ENCODE data around the gene ASIC4.

Gene ASIC4

DNA sequence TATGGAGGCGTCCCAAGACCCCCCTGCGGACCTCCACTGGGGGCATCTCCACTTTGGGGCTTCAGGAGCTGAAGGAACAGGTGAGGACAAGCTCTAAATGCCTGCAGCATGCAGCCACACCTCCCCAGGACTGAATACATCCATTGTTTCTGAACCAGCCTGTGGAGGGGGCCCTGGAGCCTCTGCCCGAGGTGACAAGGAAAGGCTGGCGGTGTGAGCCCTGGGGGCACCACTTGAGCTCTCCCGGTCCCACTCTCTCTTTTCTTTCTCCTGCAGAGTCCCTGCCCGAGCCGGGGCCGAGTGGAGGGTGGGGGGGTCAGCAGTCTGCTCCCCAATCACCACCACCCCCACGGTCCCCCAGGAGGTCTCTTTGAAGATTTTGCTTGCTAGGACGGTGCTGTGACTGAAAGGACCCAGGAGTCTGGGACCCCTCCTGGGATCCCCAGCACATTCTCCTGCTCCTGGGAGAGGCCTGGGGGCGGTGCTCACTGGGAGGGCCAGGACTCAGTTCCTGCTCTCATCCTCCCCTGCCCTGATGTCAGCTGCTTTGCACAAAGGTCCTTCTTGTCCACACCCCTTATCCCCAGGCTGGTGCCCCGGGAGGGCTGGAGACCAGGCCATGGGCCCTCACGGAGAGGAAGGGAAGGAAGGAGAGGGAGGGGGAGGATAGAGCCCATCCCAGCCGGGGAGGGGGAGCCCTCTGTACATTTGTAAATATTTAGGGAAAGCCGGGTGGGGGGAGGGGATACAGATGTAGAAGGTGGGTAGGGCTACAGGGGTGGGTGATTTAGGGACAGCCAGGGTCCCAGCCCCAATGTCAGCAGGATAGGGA is 23.6 kb downstream of the ASIC4 start:
- no peak for DNase-seq

DNA sequence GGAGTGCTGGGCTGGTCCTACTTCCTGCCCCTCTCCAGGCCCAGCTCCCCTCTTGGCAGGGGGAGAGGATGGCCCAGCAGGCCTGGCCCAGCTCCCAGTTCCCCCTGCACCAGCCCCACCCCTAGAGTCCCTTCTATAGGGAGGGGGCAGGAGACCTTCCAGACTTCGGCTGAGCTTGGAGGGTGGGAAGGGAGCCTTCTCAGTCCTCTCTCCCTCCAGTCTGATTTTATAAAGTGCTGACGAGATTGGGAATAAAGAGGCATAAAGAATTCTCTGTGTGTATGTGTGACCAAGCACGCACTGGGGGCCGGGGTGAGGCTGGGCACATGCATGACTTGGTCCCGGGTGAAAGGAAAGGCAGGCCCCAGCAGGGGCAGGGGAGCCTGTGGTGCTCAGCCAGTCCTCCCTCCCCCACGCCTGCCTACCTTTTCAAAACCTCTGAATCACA is 24.2 kb downstream of the ASIC4 start:
- DNase-seq = no peak

DNA sequence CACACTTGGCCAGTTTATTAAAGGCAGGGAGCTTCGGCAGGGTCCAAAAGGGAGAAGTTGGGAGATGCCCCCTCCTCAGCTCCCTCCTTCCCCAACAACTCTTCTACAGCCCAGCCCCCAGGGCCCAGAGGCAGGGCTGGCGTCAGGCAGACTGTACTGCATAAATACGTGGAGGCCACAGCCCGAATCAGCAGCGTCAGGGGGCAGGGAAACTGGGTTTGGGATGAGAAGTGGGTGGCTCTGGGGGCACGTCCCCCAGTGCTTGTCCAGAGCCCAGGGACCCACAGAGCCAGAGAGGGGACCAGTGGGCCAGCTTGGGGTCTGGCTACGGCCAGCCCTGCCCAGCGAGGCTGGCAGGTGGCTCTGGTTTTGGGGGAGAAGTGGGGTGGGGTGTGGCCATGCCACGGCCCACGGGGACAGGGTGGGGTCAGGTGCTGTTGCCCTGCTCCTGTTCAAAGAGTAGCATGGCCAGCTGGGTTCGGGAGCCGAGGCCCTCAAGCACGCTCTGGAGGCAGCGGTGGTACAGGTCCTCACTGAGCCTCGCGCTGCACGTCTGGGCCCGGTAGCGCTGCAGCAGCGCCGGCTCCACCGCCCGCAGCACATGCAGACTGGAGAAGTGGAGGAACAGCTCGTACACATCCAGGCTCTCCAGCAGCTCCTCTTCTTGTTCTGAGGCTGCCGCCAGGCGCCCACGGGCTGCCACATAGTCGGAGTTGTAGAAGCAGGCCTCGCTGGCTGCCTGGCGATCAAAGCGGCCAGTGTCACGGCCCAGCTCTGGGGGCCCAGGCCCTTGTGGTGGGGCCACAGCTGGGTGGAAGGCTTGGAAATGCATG is 24.9 kb downstream of the ASIC4 start:
- DNase-seq = no peak

DNA sequence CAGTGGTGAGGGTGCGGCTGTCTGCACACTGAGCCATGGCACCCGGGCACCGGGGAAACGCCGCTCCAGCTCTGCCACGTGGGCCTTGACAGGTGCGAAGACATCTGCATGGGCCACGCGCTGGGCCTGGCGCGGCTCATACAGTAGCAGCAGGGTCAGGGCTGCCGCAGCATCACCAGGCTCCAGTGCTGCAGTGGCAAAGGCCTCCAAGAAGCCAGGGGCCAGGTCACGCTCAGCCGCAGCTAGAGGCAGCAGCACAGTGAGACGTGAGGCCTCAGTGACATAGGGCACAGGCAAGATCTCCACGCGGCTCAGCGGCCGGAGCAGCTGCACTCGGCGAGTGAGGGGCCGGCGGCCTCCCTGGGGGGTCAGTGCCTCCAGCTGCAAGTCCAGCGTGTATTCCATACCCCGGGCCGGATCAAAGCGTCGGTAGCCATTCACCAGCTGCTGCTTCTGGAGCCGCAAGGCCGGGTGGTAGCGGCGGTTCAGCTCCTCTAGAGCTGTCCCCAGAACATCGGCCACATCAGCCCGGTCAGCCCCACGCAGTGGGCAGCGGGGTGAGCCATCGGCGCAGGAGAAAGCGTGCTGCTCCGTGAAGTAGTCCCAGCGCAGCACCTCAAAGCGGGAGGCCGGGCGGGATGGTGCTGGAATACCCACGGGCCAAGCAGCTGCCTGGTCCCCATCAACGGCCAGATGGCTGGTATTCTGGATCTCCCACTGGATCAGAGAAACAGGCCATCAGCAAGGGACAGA is 25.8 kb downstream of the ASIC4 start:
- no peak for DNase-seq

DNA sequence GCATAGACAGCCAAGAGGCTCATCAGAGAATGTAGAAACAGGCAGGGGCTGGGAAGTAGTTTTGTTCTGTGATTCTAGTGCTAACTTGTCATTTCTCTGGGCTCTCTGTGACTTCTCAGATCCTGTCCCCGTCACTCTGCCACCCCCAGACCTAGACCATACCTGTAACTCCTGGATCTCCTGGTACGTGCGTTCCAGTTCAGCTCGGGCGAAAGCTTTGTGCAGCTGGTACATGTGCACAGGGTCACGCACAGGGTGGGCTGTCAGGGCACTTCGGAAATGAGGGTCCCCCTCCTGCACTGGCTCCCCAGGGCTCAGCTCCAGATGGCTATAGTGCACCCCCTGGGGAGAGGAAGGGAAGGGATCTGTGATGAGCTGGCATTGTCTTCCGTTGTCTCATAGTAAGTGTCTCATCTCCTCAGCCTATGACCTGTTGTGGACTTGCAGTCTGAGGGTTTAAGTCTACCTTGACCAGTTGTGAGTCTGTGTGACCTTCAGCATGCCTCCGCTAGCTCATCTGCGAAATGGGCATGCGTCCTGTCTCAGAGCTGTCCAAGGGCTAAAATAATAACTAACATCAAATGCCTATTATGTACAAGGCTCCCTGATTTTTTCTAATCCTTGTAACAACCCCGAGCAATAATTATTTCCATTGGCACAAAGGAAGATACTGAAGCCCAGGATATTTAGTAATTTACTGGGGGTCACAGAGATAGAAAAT is 26.7 kb downstream of the ASIC4 start:
- no peak for DNase-seq

DNA sequence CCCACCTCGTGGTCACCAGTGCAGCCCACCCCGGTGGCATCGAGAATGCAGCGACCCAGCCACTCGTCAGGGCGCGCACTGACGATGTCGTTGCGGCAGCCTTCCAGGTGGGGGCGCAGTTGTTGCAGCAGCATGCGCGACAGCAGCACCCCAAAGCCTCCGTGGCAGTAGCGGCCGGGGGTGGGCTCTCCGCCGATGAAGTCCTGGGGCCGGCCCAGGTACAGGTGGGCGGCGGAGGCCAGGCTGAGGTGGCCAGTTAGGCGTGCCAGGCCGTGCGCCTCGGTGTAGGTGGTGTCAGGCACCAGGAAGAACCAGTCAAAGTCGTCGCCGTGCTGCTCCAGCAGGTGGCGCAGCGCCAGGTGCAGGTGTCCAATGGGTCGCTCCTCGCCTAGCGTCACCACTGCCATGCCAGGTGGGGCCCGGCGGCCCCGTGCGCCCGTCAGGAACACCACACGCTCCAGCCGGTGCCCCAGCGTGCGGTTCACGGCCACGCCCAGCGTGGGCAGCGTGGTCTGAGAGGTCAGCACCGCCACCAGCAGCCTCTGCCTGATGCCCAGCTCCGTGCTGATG is 27.4 kb downstream of the ASIC4 start:
- peak; percentile 80 for DNase-seq

DNA sequence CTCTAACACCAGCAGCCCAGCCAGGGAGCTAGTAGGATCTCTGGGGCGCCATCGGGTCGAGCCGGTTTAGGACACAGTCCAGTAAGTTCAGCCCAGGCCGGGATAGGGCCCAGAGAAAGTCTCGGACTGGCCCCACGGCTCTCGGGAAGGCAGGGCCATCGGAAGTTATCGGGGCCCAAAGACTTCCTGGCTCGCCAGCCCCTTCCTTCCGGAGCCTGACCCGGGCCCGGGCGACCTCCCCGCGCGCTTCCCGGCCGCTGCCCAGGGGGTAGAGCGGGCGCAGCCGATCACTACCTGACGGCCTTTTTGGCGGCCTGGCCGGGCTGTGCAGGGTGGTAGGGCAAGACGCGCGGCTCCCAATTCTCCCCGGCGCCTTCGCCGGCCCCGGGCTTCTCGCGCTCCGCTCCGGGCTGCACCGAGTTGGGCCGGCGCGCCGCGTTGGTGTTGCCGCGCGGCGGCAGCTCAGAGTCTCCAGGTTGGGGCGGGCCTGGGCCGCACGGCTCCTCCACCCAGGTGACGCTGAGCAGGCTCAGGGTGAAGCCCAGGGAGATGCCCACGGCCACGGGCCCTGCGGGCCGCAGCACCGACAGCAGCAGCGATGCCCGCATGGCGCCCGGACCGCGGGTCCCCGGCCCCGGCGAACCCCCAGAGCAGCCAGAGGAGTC is 28.8 kb downstream of the ASIC4 start:
- DNase-seq = no peak

DNA sequence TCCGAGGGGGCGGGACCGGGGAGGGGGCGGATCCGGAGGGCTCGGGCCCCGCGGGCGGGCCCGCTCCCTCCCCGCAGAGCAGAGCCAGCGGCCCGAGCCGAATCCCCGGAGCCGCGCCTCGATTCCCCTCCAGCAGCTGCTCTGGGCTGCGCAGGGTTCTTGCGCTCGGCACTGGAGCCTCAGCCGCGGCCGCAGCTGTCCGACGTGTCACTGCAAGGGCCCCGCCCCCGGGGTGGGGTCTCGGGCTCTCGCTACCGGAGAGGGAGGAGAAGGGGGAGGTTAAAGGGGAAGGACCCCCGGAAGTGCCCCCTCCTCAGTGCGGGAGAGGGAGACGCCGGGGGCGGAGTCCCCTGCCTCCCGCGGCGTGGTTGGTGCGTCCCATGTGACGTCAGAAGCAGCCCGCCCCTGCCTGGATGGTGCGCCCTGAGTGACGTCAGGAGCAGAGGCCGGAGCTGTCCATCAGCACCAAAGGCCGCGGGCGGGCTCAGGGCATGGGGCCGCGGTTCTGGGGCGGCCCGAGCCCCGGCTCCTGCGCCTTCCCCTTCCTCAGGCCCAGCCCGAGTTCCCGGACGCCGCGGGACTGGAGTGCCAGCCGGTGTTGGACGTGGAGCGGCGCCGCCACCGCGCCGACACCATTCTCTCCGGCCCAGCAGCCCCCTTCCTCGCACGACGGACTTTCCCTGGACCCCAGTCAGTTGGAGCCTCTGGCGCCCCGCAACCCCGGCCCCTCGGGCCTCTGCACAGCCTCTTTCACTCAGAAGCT is 29.5 kb downstream of the ASIC4 start, which contains the start of the genes CHPF and TMEM198:
CHPF (minus strand) TSS at position 214 of the 763 bp plus-strand sequence. CDS start 271 bp downstream, outside the sequence.
TMEM198 (plus strand) TSS at position 433 of the 763 bp plus-strand sequence. CDS start 700 bp downstream, outside the sequence.
- peak; percentile 87 for DNase-seq

DNA sequence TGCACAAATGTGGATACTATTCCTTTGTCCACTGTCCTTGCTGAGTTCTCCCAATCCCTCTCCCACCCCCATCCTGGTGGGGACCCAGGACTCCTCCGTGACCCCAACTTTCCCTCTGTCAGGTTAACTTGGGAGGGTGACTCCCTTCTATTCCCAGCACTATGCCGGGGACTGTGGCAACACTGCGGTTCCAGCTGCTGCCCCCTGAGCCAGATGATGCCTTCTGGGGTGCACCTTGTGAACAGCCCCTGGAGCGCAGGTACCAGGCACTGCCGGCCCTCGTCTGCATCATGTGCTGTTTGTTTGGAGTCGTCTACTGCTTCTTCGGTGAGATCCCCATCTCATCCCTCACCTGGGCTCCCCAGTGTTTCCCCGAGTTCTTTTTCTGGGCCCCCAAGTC is 30.3 kb downstream of the ASIC4 start:
- no peak for DNase-seq

DNA sequence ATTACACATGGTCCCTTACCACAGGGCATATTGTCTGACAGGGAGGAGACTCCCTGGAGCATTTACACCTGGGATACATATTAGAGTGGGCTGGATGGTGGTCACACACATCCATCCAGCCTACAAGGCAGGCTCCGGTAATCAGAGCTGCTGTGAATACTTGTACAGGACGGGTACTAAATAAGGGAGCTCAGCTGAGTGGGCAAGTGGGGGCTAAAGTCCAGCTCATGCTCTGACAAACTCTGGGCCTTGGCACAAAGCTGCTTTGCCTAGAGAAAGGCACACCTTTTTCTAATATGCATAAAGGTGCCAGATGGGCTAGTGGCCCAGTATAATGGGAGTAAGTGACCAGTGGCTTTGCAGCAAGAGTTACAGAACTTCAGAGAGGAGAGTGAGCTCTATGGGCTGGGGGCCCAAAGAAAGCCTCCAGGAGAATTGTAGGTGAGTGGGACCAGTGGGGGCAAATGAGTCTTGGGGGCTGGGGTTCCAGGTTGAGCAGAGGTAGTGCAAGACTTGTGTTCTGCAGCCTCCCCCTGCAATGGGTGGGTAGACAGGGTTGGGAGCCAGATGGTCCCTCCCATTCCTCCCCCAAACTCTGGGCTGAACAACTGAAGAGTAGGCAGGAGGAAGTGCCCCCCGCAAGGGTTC is 31.1 kb downstream of the ASIC4 start:
- DNase-seq = no peak

DNA sequence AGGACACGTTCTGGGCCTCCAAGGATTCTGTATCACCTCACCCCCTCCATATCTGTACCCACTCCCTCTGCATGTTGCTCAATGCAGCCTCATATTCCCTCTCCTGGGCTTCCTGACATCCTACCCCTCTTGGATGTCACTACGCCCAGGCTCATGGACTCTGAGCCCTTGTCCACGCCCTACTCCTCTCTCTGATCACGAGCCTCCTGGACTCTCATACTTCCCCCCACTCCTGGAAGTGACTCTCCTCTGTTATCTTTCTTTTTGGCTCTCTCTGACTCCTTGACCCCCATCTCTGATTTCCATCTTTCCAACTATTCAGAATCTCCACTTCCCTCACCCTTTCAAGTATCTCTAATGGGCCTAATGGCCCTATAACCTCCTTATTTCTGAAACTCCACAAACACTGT is 31.7 kb downstream of the ASIC4 start:
- no peak for DNase-seq

DNA sequence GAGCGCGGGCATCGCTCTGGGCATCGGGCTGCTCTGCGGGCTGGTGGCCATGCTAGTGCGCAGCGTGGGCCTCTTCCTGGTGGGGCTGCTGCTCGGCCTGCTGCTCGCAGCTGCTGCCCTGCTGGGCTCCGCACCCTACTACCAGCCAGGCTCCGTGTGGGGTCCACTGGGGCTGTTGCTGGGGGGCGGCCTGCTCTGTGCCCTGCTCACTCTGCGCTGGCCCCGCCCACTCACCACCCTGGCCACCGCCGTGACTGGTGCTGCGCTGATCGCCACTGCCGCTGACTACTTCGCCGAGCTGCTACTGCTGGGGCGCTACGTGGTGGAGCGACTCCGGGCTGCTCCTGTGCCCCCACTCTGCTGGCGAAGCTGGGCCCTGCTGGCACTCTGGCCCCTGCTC is 33.3 kb downstream of the ASIC4 start:
- DNase-seq = no peak

DNA sequence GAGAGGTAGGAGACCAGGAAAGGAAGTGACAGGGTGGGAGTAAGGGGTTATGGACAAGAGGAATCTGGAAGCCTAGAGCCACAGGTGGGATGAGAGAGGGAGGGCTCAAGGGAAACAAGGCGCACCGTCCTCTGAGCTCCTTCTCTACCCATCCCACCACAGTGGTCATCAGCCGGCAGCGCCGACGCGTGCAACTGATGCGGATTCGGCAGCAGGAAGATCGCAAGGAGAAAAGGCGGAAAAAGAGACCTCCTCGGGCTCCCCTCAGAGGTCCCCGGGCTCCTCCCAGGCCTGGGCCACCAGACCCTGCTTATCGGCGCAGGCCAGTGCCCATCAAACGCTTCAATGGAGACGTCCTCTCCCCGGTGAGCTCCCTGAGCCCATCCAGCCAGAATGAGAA is 34.7 kb downstream of the ASIC4 start:
- DNase-seq = no peak

DNA sequence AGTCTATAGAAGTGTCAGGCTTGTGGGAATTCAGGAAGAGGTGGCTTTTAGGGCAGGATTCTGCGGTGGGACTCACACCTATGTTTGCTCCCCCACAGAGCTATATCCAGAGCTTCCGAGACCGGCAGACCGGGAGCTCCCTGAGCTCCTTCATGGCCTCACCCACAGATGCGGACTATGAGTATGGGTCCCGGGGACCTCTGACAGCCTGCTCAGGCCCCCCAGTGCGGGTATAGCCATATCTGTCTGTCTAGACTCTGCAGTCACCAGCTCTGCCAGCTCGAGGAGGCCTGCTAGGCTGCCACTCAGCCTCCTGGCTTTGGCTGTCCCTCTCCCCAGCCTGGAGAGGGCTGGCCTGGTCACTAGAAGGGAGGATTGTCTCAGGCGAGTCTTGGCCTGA is 35.3 kb downstream of the ASIC4 start:
- DNase-seq = no peak

DNA sequence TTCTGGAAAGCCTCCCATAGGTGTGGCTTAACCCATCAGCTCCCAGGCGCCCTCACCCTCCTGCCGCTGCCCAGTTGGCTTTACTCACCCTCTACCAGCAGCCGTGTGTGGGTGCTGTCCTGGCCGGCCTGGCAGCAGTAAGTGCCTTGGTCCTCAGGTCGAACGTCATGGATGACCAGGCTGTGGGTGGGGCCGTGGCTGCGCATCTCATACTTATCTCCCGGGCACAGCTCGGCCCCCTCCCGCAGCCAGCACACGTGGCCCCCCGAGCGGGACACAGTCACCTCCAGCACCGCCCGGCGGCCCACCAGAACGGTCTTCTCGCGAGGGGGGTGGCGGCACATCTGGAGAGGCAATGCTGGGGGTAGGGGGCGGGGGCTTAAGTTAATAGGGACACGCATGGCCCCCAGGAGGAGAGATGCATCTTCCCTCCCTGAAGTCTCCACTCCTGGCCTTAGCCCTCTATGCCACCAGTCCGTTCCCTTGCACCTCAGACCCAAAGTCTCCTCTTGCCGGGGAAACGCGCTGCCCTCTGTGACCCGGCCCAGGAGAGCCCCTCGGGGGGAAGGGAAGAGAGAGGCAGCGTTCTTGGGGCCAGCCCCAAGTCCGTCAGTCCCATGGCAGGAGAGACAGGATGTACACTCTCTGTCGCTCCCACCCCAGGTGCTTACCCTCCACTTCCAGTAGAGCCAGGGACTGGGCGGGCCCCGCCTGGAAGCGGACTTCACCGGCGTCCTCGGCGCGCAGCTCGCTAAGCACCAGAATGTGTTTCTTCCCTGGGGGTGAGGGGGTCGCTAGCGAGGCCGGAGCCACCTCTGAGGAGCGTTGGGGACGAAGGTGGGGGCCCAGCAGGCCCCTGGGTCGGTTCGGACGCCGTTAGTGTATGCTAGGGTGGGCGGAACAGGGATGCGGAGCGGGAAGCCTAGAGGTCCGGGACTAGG is 37.4 kb downstream of the ASIC4 start:
- DNase-seq = no peak

DNA sequence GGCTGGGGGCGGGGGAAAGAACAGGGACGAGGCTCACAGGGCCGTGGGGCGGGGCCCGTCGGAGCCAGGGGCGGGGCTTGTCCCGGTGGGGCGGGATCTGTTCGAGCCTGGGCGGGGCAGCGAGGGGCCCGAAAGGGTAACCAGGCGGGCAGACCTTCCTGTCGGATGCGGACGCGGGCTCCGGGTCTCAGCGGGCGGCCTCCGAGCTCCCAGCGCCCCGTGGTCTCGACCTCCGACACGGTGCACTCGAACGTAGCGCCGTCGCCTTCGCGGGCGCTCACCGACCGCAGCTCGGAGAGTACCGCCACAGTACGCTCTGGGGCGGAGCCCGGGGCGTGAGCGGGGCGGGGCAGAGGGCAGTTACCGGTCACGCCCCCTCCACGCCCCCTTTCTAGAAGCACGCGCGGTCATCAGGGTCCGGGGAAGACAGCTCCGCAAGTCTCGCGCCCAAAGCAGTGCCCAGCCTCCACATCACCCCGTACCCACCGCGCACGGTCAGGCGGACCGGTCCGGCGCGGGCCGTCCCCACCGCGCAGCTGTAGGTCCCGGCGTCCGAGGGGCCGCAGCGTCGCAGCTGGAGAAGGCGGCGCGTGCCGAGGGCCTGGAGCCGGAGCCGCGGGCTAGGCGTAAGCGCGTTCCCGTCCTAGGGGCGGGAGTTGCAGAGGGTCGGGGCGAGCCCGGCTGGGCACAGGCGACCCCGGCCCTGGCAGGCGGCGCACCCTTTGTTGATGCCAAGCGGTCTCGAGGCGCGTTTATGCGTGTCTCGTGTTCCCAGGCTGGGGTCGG is 38.3 kb downstream of the ASIC4 start:
- DNase-seq = peak; percentile 65

DNA sequence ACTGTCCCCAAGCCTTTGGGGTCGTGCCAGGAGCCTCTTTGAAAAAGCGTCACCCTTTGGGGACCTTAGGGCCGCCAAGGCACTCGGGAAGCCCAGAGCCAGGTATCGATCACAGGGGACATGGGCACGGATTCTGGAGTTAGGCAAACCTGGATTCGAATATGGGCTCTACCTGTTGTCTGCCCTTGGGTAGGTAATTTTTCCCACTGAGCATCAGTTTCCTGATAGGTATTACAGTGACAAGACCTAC is 38.8 kb downstream of the ASIC4 start:
- no peak for DNase-seq

DNA sequence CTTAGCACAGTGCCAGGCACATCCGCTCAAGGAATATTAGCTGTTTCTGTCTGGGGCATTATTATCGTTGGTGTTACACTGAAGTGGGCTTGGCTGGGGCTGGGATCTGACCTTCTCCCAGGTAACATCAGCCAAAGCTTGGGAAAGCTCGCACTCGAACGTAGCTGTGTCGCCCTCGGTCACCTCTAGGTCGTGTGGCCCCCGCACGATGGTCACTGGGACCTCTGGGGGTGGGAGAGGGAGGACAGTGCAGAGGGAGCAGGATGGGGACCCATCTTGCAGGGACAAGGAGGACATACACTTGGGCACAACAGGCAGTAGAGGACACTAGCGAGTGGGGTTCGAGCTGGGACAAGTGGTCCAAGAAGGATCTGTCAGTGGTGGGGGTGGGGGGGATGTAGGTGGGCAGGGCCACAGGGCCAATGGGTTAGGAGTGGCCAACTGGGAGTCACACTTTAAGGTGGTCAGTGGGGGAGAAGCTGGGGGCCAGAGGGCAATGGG is 39.2 kb downstream of the ASIC4 start:
- no peak for DNase-seq
